Heart left ventricle (tissue), 13 donors: ENCODE measurements around the gene RASSF5.

Experiments
- CTCF ChIP-seq, 12 donors: fragments of 200-600 bp; sonication (generic) in 4 of 12; IDR thresholded peaks; one replicate each; pipeline versions ENCODE4 v1.5.0 to v1.8.0; 2018 to 2022; ENCODE audit warnings: antibody characterized with exemption in 12 of 12, mild to moderate bottlenecking in 5 of 12
- POLR2A ChIP-seq, 2 donors: fragments of 450-650 bp; IDR thresholded peaks; one replicate each; pipeline ENCODE4 v1.6.1; 2017; ENCODE audit warnings: antibody characterized with exemption in 2 of 2, mild to moderate bottlenecking in 2 of 2, moderate library complexity in 2 of 2
- donor health status: ischemic (EF 13 %, LVEDD 7.1; RV severe dilation, severe dysfunction).
- donor health status: DM: no; HTN: yes; CAD: no.
- donor health status: DM: no; HTN: no; CAD: no.
- donor health status: ischemic (EF 25% LVEDD 6.9; RV normal size, moderate dysfunction).
- donor health status: ischemic (EF 25% LVEDD 5.7; RV mildly dilated, moderate dysfunction).
- donor health status: ischemic (EF 35%, LVEDD 5.7; RV mildly dilated, moderate dysfunction).
- donor health status: nonischemic (EF 11% LVEDD 7.7; RV severe dilation, severe dysfunction).
- donor health status: DM: yes; HTN: yes; CAD: no.
- donor health status: PGD.
- donor health status: ischemic (EF 29% LVEDD 5.4; RV normal size, mild dysfunction).
- donor health status: nonischemic (EF 23%, LVEDD 6.1; RV moderate dilation, normal function).

GRCh38 chr1:206486995-206487788 is 20.1 kb upstream of the RASSF5 start:
- no peak for TF ChIP-seq CTCF (IDR thresholded peaks at IDR 0.05)
- TF ChIP-seq POLR2A (IDR thresholded peaks at IDR 0.05), result no peak
